ENCODE results near the gene NABP2.
A peak's percentile ranks its signal among the peaks of the same experiment; 100 is the strongest.

NABP2 gene

DNA sequence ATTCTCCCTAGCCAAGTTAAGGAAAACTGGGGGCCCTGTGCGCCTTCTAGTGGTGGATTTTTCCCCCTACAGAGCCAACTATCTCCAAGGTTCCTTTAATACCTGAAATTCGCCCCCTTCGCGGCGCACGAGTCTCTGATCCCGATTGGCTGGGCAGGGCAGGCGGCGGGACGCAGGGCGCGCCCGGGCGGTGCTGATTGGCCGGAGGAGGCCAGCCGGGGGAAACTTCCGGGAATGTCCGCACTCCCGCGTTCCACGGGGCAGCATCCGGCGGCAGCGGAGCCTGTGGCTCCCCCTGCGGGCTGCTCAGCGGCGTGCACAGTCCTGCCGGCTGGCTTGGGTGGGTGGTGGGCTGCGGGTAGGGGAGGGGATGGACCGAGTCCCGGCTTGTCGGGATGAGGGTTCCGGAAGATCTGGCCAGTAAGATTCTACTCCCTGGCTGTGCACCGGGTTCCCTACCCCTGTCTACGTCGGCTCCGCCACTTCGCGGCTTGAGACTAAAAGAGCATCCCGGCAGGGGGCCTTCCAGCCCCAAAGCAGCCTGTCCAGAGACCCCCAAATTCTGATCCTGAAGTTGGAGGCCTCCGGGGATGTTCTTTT, at the start of gene NABP2:
Gene NABP2 (plus strand): TSS at position 241 of the 600 bp plus-strand sequence. CDS start 515 bp downstream, outside the sequence.
- DNase-seq (ENCODE audit: low read depth) = peak; percentile 98

DNA sequence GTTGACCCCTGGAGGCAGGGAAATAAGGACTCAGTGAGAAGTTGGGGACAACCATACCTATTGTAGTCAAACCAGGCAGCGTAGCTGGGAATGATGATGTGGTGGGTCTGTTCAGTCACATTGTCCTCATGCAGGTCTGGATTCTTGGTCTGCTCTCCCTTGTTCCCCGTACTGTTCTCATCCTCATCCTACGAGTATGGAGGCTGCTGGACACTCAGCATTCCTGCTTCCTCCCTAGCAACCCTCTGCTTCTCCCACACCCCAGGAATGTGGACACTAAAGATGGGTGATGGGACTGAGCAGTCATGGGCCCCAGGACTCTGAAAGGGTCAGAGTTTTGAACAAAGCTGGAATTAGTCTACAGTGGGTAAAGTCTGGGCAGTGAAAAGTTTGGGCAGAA, 45.8 kb upstream of the NABP2 start:
- DNase-seq (ENCODE audit: low read depth) = no peak

DNA sequence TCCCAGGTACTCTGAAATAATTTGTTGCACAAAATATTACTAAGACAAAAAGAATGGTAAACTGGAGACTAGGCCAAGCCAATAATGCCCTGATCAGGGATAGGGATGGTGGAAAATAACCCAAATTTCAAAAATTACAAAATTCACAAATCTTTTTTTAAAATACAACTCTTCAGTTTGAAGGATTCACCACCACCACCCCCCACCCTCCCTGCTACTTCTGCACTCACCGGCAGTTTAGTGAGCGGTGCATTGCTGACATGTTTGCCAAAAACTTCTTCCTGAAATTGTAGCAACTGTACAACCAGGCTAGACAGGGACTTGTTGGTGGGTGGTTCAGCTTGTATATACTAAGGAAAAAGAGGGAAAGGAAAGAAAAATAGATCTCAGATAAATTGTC, 37.2 kb upstream of the NABP2 start:
- no peak for DNase-seq (ENCODE audit: low read depth)

DNA sequence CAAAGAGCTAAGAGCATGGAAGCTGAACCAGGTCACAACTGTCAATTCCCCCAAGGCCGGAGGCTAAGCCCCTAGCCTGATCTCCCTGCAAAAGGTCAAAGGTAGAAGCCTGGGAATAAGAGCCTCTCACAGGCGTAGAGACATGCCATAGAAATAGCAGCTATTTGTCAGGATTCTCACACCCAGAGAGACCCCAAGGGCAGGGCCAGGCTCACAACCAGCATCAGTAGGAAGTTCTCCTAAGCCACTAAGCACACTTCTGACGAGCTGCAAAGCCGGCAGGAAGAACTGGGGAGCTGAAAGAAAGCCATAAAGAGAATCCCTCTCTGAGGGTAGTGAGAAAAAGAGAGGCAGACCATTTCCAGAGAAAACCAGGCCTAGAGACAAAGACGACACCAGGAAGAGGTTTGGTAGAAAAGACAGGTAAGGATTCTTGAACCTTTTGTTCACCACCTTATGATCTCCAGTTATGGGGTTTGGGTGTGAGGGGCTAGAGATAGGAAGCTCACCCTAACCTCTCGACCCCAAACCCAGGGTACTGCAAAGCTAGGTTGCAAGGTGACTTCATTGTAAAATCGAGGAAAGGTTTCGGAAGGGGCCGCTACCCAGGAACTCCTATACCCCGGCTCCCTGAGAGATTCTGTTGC, 35.9 kb upstream of the NABP2 start:
- no peak for DNase-seq (ENCODE audit: low read depth)

- DNase-seq (ENCODE audit: low read depth) = no peak
Measured at GRCh38 chr12:56188778-56189098, 35.4 kb upstream of the NABP2 start.

GRCh38 chr12:56189099-56189917, 34.8 kb upstream of the NABP2 start, which contains the start of gene SMARCC2:
TSS of gene SMARCC2 (minus strand) at chr12:56189483. CDS start at chr12:56189461, 22 bp downstream.
- DNase-seq (ENCODE audit: low read depth) = peak; percentile 78

GRCh38 chr12:56189918-56190694, 34.0 kb upstream of the NABP2 start:
- DNase-seq (ENCODE audit: low read depth) = peak; percentile 56

DNA sequence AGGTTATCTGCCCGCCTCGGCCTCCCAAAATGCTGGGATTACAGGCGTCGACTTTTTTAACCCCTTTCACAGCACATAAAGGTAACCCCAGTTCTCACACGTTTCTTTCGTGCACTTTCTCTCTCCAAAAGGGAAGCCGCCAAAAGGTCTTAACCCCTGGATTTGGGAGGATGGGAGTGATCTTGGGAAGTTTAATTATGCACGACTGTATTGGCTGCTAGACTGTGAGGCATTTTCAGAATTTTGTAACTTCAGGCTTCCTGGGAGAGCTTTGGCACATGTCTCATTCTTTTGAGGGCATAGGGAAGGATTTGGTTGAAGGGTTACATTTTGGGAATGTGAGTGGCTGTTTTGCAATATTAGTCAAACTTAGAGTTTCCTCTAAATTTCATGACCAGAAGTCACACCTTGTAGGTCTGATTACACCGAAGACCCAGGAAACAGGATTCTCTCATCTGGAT, 33.4 kb upstream of the NABP2 start:
- DNase-seq (ENCODE audit: low read depth) = no peak

DNA sequence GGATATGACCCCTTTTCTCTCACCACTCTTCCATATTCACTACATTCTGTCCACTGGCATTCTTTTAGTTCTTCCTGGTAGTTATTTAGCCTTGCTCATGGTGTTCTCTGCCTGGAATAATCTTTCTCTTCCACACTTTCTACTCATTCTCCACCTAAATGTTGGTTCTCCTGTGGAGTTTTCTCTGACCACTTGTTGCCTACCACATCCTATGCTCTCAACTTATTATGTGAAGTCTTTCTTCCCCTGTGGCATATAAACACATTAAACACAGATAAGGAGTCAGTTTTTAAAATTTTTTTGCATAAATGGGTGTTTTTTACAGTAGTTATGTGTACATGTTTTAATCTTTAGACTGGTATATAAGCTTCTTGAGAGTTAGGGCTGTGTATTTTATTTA, 31.6 kb upstream of the NABP2 start:
- no peak for DNase-seq (ENCODE audit: low read depth)

- peak; percentile 75 for DNase-seq (ENCODE audit: low read depth)
Measured at GRCh38 chr12:56193025-56193578, 31.0 kb upstream of the NABP2 start.

DNA sequence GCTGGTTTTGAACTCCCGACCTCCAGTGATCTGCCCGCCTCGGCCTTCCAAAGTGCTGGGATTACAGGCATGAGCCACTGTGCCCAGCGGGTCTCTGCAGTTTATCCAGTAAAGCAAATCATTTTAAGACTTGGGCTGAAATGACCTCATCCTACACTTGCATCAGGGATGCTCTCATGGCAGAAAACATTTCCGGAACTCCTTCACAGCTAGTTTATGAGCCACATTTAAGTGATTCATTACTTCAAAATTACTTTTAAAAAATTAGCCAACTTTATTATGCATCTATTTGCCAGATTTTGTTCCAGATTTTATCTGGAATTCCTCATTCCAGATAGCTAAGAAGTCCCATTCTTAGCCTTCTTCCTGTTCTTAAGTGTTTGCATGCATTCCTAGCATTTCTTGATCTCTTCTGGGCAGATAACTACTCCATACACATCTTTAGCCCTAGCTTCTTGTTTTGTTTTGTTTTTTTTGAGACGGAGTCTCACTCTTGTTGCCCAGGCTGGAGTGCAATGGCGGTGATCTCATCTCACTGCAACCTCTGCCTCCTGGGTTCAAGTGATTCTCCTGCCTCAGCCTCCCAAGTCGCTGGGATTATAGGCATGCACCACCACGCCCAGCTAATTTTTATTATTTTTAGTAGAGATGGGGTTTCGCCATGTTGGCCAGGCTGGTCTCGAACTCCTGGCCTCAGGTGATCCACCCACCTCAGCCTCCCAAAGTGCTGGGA, 27.2 kb upstream of the NABP2 start:
- DNase-seq (ENCODE audit: low read depth) = peak; percentile 73

DNA sequence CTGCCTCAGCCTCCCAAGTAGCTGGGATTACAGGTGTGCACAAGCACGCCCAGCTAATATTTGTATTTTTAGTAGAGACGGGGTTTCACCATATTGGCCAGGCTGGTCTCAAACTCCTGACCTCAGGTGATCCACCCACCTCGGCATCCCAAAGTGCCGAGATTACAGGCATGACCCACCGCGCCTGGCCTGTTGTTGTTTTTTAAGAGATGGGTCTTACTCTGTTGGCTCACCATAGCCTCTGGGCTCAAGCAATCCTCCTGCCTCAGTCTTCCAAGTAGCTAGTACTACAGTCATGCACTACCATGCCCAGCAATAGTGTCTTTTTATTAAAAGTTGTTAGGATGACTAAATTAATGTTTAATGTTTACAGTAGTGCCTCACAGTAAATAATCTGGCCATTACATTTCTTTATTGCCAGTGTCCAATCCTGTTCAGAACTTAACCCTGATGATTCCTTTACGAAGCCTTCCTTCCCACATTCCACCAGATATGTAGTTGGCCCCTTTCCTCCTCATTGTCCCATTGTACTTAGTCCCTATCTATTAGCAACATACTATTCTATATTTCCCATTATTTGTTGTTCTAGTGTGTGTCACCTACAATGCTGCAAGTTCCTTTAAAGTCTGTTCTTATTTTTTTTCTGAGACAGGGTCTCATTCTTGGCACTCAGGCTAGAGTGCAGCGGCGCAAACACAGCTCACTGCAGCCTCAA, 26.1 kb upstream of the NABP2 start:
- no peak for DNase-seq (ENCODE audit: low read depth)

DNA sequence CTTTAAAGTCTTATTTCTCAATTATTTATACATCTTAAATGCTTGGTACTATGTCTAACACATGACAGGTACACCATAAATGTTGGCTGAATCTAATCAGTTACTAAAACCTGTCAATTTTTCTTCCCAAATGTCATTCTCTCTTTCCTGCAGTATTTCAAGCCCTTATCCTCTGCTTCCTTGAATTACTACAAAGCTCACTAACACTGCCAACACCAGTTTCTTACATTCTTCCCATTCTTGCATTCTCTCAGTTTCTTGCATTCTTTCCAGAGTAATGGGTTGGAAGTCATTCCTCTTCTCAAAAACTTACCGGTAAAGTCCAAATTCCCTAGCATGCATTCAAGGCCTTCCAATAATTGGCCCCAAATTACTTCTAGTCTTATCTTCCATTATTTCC, 25.3 kb upstream of the NABP2 start:
- DNase-seq (ENCODE audit: low read depth) = no peak

GRCh38 chr12:56202366-56202765, 21.8 kb upstream of the NABP2 start:
- DNase-seq (ENCODE audit: low read depth) = no peak

- DNase-seq (ENCODE audit: low read depth) = no peak
Measured at GRCh38 chr12:56202838-56203237, 21.3 kb upstream of the NABP2 start.

DNA sequence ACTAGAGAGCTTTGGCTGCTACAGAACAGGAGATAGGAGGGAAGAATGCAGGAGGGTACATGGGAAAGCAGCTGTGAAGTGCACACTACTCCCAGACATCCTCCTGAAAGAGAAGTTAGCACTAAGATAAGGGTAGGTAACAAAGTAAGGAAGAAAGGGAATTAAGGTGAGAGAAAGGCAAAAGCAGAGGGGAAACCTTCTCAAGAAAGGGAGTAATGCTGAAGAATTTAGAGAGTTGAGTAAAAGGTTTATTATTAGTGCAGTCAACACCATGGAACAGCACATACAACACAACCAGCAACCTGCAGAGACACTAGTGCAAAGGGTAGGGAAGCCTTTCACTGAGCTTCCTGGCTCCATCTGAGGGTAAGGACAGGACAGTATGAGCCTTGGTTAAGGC, 19.9 kb upstream of the NABP2 start:
- no peak for DNase-seq (ENCODE audit: low read depth)

DNA sequence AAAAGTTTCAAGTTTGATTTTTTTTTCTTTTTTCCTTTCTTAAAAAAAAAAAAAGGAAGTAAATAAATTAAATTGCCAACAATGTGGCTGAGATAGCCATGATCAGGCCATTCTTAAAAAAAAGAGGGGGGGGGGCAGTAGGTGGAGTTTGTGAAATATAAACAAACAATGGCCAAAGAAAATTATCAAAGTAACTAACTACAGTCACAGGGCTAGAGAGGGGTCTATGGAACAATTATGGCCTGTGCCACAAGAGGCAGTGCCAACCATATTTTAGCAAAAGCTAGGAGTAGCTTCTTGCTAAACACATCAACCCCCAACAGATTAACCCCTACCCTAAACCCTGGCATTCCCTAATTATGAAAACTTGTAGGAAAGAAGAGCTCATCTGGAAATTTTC, 18.7 kb upstream of the NABP2 start:
- DNase-seq (ENCODE audit: low read depth) = no peak

DNA sequence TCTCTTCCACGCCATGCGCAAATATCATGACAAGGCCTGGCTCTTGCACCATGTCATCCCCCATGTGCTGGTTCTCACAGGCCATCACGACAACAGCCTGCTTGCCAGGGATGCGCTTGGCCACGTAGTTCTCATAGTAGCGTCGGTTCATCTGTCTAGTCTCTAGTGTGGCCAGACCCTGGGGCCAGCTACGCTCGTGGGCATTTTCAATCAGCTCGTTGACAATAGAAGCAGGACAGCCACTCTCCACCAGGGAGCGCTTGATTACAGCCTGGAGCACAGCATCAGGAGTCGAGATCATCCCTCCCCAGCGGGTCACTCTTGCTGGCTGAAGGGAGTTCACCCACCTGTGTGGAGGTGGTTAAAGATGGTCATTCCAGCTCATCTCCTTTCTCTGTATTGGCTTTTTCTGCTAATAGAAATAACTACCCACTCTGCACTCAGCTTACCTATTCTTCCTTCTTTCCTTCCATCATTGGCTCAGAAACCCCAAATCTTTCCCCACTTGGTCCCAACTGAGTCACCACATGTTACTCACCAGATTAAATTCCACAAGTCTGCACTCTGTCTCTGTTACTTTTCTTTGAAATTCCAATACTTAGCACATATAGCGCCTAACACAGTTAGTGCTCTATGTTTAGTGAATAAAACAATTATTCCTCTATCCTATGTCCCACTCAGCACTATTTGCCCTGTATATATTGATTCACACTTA, 17.5 kb upstream of the NABP2 start:
- DNase-seq (ENCODE audit: low read depth) = no peak

DNA sequence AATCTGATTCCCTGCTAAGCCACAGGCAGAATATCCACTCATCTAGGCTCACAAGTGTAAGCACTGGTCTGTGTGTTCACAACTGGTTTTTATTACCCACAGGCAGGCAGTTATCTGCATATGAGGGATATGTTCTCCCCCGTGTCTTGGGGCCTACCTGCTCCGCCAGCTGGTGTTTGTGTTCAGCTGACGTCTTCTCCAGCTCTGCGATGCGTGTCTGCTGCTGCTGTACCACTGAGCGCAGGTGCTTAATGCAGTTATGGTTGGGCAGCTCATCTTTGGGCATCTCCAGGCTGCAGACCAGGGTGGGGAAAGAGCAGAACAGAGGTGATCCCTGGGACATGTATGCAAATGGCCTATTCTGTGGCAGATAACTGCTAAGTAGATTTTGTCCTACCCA, 16.1 kb upstream of the NABP2 start:
- no peak for DNase-seq (ENCODE audit: low read depth)

- DNase-seq (ENCODE audit: low read depth) = no peak
Measured at GRCh38 chr12:56212361-56212760, 11.8 kb upstream of the NABP2 start.
